Activated CD8-positive, alpha-beta T cell treated with anti-CD3 and anti-CD28 coated beads for 36 hours (primary cell): ENCODE results near the gene TNFSF15. TPM values are rescaled to one million over a fixed set of nuclear protein-coding genes. Genes with fewer than 3 reads are reported as not detected.
"Not testable (repeated sequence)": the region's sequence is repeated elsewhere in the genome, so short reads cannot be mapped to it uniquely, and the experiment has no call there.

Source experiments
- ATAC-seq: fragments of 200-7000 bp; cut with Tn5 transposase; one replicate; pipeline ENCODE4 v1.10.0; 2021; ENCODE audit warnings: mild to moderate bottlenecking, moderate library complexity
- CTCF ChIA-PET: fragments of 350-600 bp; sonication (Branson Sonifier 250); formaldehyde crosslinking; loops from one replicate; lab custom pipeline; 2021; ENCODE audit warnings: antibody characterized with exemption; lab: Charles Lee
- POLR2A ChIA-PET: fragments of 350-600 bp; sonication (Branson Sonifier 250); formaldehyde crosslinking; loops from one replicate; lab custom pipeline; 2021; ENCODE audit warnings: antibody characterized with exemption; lab: Charles Lee
- DNase-seq: peaks from one replicate; pipeline ENCODE4 v3.0.0-alpha.2; 2020
- H3K27ac Mint-ChIP-seq: one replicate; pipeline ENCODE4 v1.8.0; 2021; ENCODE audit warnings: mild to moderate bottlenecking, mixed read lengths
- H3K27me3 Mint-ChIP-seq: one replicate; pipeline ENCODE4 v1.8.0; 2021; ENCODE audit warnings: mixed read lengths
- H3K36me3 Mint-ChIP-seq: one replicate; pipeline ENCODE4 v1.8.0; 2021; ENCODE audit warnings: low read depth, mixed read lengths
- H3K4me1 Mint-ChIP-seq: one replicate; pipeline ENCODE4 v1.8.0; 2021; ENCODE audit warnings: low read depth, mixed read lengths
- H3K4me3 Mint-ChIP-seq: one replicate; pipeline ENCODE4 v1.8.0; 2021; ENCODE audit warnings: mild to moderate bottlenecking, moderate library complexity, mixed read lengths
- H3K9me3 Mint-ChIP-seq: one replicate; pipeline ENCODE4 v1.8.0; 2021; ENCODE audit warnings: mixed read lengths
- CTCF ChIP-seq: fragments of 200-600 bp; IDR thresholded peaks from one replicate; pipeline ENCODE4 v1.8.0; 2022; ENCODE audit warnings: antibody characterized with exemption, mild to moderate bottlenecking
- intact Hi-C: fragments of 100-400 bp; cut with micrococcal nuclease; formaldehyde crosslinking; loops from one replicate; pipeline ENCODE4 v1.10.0; 2022
- total RNA-seq, 2 experiments: library from RNA; stranded (reverse); gene quantifications; one replicate each; pipeline ENCODE4 v1.2.3, GENCODE V29; 2021

TNFSF15 gene
- total RNA-seq, 2 experiments from 2014 or later: 0.16 to 0.23 TPM

GRCh38 chr9:114743446-114743845 lies 62.4 kb downstream of the TNFSF15 start:
- no peak for DNase-seq
- no peak for TF ChIP-seq CTCF
- ATAC-seq: no peak
- H3K27me3 Mint-ChIP-seq: no peaks in the 10 kb centered on the region
- ChIA-PET CTCF (interaction anchor here (0.7 to 10.3 kb wide), 4 partner anchors 31 to 271 kb away, joined by 4 to 137 read pairs (median 7); no protein-coding TSS in a partner anchor), POLR2A (no interaction called here)
- peaks cover 26% of the 10 kb centered on the region for H3K4me1 Mint-ChIP-seq
- peaks cover 4% of the 10 kb centered on the region for H3K9me3 Mint-ChIP-seq
- no peak overlapping the region for H3K27ac Mint-ChIP-seq
- peaks cover 4% of the 10 kb centered on the region for H3K36me3 Mint-ChIP-seq
- intact Hi-C loops: no loop called here
- H3K4me3 Mint-ChIP-seq: no peak overlapping the region

GRCh38 chr9:114742947-114743346 lies 62.9 kb downstream of the TNFSF15 start:
- Mint-ChIP-seq H3K27me3 (no peaks in the 10 kb centered on the region), H3K4me3 (no peak overlapping the region), H3K36me3 (peaks cover 4% of the 10 kb centered on the region), H3K27ac (no peak overlapping the region), H3K4me1 (peaks cover 29% of the 10 kb centered on the region), H3K9me3 (peaks cover 4% of the 10 kb centered on the region)
- intact Hi-C loops: no loop called here
- CTCF ChIA-PET: interaction anchor here (1.5 to 10.3 kb wide), 4 partner anchors 61 to 272 kb away, joined by 7 to 137 read pairs (median 7); partner anchors contain the start of gene TEX48
- ATAC-seq (no peak), DNase-seq (no peak)
- POLR2A ChIA-PET: interaction anchor here (0.8 kb wide), 1 partner anchor 8 kb away, joined by 3 read pairs; no protein-coding TSS in a partner anchor
- no peak for TF ChIP-seq CTCF

- H3K27me3 Mint-ChIP-seq, H3K27ac Mint-ChIP-seq, ATAC-seq, intact Hi-C loops, H3K9me3 Mint-ChIP-seq, H3K4me3 Mint-ChIP-seq, DNase-seq, POLR2A ChIA-PET: not testable (repeated sequence)
- Mint-ChIP-seq H3K4me1 (peaks cover 42% of the 10 kb centered on the region), H3K36me3 (peaks cover 12% of the 10 kb centered on the region)
- CTCF ChIA-PET: interaction anchor here (1.1 to 10.3 kb wide), 3 partner anchors 32 to 166 kb away, joined by 3 to 137 read pairs (median 7); partner anchors contain the start of gene TEX48
Measured at GRCh38 chr9:114741521-114741920, 64.3 kb downstream of the TNFSF15 start.

GRCh38 chr9:114738581-114739316 lies 67.1 kb downstream of the TNFSF15 start:
- ATAC-seq (peak; percentile 71), DNase-seq (peak; percentile 80)
- intact Hi-C loops: loop anchor here (2.0 kb wide), 3 partner anchors 56 to 276 kb away; partner anchors contain the start of gene TEX48
- H3K4me1 Mint-ChIP-seq: peaks cover 53% of the 10 kb centered on the region
- no peaks in the 10 kb centered on the region for H3K27me3 Mint-ChIP-seq
- peak; percentile 75 for TF ChIP-seq CTCF
- CTCF ChIA-PET: interaction anchor here (0.7 to 10.3 kb wide), 27 partner anchors 15 to 333 kb away, joined by 3 to 137 read pairs (median 4); partner anchors contain the start of genes TEX48 and TNFSF8
- peaks cover 17% of the 10 kb centered on the region for H3K36me3 Mint-ChIP-seq
- POLR2A ChIA-PET: interaction anchor here (0.8 to 2.3 kb wide), 6 partner anchors 22 to 191 kb away, joined by 3 to 8 read pairs (median 4); partner anchors contain the start of gene TNFSF8
- peaks cover 4% of the 10 kb centered on the region for H3K9me3 Mint-ChIP-seq
- H3K27ac Mint-ChIP-seq: peak overlapping the region; percentile 94
- no peak overlapping the region for H3K4me3 Mint-ChIP-seq

GRCh38 chr9:114737847-114738246 lies 68.0 kb downstream of the TNFSF15 start:
- ChIA-PET CTCF (interaction anchor here (0.7 to 10.3 kb wide), 20 partner anchors 14 to 332 kb away, joined by 3 to 137 read pairs (median 6); partner anchors contain the start of genes TEX48 and TNFSF8), POLR2A (interaction anchor here (0.7 to 2.3 kb wide), 7 partner anchors 21 to 274 kb away, joined by 3 to 8 read pairs (median 4); partner anchors contain the start of gene TNFSF8)
- ATAC-seq (no peak), DNase-seq (peak; percentile 42)
- Mint-ChIP-seq H3K9me3 (peaks cover 4% of the 10 kb centered on the region), H3K27me3 (no peaks in the 10 kb centered on the region), H3K36me3 (peaks cover 17% of the 10 kb centered on the region), H3K27ac (peak overlapping the region; percentile 94), H3K4me1 (peaks cover 54% of the 10 kb centered on the region), H3K4me3 (no peak overlapping the region)
- TF ChIP-seq CTCF: no peak
- intact Hi-C loops: loop anchor here (2.0 kb wide), 3 partner anchors 55 to 277 kb away; partner anchors contain the start of gene TEX48
